Epidermal melanocyte (primary cell): ENCODE measurements around the gene WDR75.

Source experiments
- DNase-seq: peaks from one replicate; pipeline ENCODE4 v3.0.0; 2011; ENCODE audit warnings: low spot score; ENCODE audit not compliant: insufficient read length

The WDR75 gene

DNA sequence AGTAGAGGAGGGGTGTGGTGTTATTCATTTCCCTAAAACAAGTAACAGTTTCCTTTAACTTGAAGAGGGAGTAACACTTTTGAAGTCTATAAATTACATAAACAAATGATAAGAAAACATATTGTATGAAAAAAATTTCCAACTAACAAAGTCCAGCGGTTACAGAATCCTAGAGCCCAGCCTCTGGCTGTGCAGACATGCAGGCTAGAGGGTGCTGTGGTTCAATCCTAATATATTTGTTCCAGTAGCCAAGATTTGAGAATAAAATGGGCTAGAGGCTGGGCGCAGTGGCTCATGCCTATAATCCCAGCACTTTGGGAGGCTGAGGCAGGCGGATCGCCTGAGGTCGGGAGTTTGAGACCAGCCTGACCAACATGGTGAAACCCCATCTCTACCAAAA, 56.9 kb downstream of the WDR75 start:
- no peak for DNase-seq

GRCh38 chr2:189499137-189499536, 57.9 kb downstream of the WDR75 start:
- no peak for DNase-seq

DNA sequence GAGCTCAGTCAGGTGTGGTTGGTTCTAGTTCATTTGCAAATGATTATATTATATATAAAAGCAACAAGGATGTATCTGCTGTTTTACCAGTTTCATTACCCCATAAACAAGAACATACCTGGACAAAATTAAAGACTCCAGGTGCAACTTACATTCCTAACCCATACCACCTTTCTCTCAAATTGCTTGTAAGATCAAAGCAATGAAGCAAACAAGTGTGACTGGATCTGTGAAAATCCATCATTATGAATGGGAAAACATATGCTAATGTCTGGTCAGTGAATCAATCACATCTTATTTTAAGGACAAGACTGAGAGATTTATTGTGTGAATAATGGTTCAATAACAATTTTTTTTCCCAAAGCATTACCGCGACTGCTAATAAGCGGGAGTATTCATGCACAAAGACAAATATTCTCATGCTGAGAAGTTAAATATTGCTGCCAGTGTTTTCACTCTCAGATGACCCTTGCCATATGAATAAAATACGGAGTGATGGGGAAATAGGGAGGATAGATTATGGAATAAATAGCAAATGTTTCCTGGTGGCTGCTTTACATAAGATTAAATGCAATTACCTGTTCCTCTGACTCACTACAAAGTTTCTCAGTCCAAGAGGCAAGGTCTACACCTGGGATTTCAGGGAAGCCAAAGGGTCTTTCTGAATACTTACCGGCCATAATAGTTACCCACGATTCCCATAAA, 59.3 kb downstream of the WDR75 start:
- no peak for DNase-seq

DNA sequence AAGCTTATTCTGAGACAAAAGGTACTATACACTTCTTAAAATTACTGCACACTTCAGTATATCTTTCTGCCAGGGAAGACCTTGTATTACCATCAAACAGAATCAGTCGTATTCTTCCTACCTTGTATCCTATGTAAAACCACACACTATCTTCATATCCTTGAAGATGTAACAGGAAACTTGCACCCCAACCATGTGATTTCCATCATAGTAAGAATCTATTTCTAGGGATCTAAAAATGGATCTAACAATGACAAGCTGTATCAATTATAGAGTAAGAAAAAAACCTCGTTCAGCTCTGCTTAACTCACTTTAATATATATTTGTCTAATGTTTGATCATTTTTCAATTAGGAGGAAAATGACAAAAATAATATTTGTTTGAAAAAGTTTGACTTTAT, 60.2 kb downstream of the WDR75 start:
- no peak for DNase-seq

- no peak for DNase-seq
Measured at GRCh38 chr2:189502714-189503113, 61.4 kb downstream of the WDR75 start.

GRCh38 chr2:189504238-189504637, 63.0 kb downstream of the WDR75 start:
- no peak for DNase-seq

GRCh38 chr2:189505492-189505891, 64.2 kb downstream of the WDR75 start:
- no peak for DNase-seq

DNA sequence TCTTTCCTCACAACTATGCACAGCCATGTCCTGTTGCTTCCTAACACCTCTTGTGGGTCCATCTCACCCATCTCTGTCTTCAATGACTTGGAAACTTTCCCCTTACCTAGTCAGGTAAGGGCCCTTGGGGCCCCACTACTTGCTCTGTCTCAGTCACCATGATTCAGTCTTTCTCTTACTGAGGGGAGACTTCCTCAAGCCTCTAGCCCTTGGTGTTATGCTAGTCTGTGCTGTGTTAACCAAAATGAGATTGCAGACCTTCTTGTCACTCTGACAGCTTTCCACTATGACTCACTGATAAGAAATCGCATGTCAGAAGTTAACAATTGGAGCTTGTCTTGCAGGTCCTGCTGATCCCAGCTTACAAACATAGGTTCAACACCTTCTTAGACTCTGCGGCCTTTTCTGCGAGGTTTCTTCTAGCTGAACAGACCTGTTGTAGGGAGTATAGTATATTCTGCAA, 65.3 kb downstream of the WDR75 start:
- DNase-seq, result no peak

DNA sequence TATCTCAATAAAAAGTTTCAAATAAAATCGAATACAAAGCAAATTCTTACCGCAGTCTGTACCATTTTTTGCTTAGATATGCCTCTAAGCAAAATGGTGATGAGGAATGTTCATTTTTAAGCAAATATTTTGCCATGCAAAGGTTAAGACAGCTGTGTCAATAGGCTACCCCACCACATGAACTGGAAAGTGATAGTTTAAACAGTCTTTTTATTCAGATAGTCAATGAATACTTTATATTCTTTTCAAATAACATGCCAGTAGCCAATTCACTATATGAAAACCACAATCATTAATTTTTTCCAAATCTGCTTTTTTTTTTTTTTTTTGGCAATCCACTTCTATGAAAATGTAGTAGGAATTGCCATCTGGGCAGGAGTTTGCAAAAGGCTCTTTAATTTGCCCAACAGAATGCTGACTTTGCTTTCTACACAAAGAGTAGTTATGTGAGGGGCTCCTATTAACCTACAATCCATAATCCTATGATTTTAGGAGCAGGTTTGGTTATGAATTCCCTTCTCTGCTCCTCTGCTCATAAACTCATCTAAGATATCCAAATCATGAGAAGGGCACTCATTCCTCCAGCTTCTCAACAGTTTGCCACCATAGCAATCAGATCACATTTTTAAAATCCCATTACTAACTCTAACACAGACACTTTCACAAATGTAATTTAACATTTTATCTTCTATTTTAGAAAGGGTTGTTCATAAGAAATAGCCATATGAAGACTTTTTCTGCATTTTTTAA, 70.1 kb downstream of the WDR75 start:
- DNase-seq, result peak; percentile 60

GRCh38 chr2:189511960-189512319, 70.7 kb downstream of the WDR75 start:
- no peak for DNase-seq

- no peak for DNase-seq
Measured at GRCh38 chr2:189512879-189513278, 71.6 kb downstream of the WDR75 start.

DNA sequence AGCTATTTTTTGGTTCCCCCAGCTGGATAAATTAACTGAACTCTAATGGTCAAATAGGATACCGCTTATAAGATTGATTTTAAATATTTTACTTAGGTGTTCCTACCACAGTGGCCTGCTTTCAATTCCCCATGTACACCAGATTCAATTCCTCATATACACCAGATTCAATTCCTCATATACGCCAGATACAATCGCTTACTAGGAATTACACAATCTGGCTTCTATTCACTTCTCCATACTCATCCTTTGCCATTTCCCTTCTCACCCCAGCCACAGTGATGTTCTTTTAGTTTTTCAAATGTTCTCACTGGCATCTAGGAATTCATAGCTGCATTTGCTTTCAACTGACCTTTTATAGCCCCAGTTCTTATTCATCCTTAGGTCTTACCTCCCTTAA, 72.8 kb downstream of the WDR75 start:
- no peak for DNase-seq

GRCh38 chr2:189515264-189515663, 74.0 kb downstream of the WDR75 start:
- no peak for DNase-seq

DNA sequence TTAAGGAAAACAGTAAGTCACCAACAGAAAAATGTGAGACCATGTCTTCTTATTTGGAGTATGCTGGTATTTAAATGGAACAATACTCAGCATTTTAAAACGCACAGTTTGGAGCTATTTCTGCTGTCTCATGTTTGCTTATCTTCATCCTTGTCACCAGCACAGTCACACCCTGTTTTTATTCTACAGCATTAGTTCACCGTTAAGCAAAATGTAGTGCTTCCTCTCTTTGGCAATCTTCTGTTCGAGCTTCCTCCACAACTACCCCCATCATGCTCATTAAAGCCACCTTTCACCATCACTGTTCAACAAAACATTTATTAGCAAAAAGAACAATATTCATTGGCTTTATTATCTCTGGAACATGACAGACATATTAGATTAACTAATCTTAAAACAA, 75.3 kb downstream of the WDR75 start:
- no peak for DNase-seq

DNA sequence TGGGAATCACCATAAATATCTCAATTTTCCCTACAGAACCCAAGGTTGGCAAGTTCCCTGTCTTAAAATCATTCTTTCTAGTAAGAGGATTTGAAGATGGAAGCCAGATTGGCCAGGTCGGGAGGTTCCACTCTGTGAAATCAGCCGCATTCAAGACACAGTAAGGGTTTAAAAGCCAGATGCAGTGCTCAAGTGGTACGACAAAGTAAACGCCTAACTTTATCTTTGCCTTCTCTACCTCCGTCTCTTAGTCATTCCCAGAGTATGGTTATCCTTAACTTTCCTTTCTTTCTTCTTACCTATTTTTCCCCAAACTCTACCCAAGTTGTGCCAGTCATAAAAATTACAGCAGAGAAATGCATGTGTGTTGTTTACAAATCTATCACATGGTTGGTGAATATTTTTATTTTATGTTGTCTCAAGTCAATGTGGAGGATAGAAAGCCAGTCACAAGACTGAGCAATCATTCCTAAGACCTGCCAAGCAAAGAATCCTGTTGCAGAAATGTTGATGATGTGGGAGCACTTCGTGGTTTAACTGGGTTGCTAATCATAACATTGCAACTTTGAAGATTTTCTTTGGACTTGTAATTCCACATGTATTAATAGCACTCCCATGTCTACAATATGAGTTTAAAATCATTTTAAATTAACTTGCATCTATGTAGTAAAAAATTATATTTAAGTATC, 76.7 kb downstream of the WDR75 start:
- DNase-seq, result no peak

DNA sequence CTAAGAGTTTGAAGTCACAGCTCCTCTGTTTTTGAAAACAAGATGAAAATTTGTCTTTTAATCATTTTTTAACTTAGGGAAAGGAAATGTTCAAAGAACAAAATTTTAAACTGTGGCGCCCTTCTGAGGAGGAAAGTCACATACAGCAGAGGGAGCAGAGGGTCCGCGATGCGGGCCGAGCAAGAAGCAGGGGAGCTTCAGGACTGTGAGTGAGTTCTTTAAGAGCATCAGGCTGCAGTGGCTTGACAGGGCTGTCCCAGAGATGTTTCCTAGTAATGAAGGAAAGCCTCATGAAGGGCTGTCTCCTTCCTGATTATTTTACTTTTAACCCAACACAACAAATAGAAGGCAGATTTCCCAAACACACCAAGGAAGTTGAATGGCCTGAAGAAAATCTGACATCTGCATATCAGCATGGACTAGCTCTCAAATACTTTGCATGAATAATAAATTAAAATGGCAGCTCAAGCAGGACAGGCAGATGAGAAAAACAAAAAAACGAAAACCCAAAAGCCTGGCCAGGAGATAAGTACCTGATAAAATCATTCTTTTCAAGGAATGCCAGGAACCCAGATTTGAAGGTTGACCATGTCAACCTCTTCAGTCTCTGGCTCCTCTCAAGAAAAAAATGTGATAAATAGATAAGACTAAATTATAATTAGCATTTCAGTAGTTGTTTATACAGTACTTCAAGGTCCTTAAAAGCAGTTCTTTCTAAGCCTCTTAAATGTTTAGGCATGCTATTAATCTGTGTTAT, 78.5 kb downstream of the WDR75 start:
- DNase-seq, result no peak

- no peak for DNase-seq
Measured at GRCh38 chr2:189521699-189522434, 80.6 kb downstream of the WDR75 start.

DNA sequence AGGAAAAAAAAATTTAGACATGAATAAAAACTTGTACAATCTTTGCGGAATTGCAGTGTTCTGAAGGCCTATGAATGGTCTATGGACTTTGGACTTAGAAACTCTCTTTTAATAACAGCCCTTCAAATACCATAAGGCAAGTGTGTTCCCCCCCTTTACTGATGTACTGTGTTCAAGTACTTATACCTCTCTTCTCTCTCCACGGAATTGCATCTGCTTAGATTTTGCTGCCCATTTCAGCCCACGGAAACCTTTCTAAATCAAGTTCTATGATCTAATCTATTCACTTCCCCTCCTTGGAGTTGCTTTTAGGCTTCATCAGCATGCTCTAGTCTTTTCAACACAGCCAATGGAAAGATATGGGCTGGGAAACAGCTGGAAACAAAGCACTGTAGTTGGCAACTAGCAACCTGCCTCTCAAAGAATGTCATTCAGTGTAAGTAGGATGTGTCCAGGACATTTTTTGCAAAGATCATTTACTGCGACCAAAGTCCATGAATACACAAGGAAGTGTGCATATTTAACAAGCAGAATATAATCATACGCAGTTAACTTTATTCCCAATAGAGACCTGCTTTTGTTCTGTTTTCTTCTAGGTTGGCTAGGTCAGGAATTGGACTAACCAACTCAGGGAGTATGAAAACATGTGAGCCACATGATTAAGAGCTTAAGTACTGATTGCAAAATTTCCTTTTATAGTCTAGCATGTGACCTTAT, 81.3 kb downstream of the WDR75 start:
- no peak for DNase-seq

DNA sequence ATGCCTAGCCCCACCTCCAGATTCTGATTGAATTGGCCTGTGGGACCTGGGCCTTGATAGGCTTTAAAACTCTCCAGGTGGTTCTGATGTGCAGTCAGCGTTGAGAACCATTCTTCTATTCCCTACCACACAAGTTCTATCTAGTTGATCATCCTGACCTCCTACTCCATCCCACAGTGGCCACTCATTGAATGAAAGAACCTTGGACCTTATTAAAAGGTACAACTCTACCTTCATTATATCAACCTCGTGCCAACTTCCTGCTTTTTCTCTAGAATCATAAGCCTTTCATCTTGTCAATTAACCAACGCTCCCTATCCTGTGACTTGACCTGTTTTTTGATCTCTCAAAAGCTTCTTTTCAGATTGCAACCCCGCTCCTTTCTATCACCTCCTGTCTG, 83.5 kb downstream of the WDR75 start:
- DNase-seq, result no peak
